ENCODE measurements around the gene PCDHGA5. TPM values are rescaled to one million over a fixed set of nuclear protein-coding genes. Genes with fewer than 3 reads are reported as not detected.

Gene PCDHGA5
- total RNA-seq, 4 donors from 2014 or later: 2.5 to 4.1 (median 3.4) TPM; not detected in 1

- WGBS, 2 donors (ENCODE audit: low coverage in 1 of 2): 66% methylated on average over 61 of the region's 61 CpGs; no CpG with 5 or more reads in 1 of the 2 donors
- in situ Hi-C loops (cut with MboI; ENCODE audit: low pct_ligation_motif_present in 1 of 4, low pct_unique_long_range_greater_than_20kb in 1 of 4, low sequenced_read_pairs in 3 of 4): loop anchor here in 2 of 4 donors (10.0 to 25.0 kb wide), 2 partner anchors 165 to 187 kb away; partner anchors contain the start of genes PCDHB12 (in 1 of the 2), PCDHB13 (in 1 of the 2) and PCDHB14 (in 1 of the 2)
- H3K4me3 ChIP-seq: no peak overlapping the region
- H3K27me3 ChIP-seq: peaks cover 28% of the 10 kb centered on the region
- no peak overlapping the region for H3K27ac ChIP-seq
- DNase-seq: no peak
- H3K9me3 ChIP-seq: peaks cover 50 to 86% of the 10 kb centered on the region in 2 donors
- TF ChIP-seq EP300 (IDR thresholded peaks at IDR 0.05; ENCODE audit: low read depth): no peak
- TF ChIP-seq POLR2AphosphoS5 (IDR thresholded peaks at IDR 0.05): no peak
- TF ChIP-seq, protein P1, sequence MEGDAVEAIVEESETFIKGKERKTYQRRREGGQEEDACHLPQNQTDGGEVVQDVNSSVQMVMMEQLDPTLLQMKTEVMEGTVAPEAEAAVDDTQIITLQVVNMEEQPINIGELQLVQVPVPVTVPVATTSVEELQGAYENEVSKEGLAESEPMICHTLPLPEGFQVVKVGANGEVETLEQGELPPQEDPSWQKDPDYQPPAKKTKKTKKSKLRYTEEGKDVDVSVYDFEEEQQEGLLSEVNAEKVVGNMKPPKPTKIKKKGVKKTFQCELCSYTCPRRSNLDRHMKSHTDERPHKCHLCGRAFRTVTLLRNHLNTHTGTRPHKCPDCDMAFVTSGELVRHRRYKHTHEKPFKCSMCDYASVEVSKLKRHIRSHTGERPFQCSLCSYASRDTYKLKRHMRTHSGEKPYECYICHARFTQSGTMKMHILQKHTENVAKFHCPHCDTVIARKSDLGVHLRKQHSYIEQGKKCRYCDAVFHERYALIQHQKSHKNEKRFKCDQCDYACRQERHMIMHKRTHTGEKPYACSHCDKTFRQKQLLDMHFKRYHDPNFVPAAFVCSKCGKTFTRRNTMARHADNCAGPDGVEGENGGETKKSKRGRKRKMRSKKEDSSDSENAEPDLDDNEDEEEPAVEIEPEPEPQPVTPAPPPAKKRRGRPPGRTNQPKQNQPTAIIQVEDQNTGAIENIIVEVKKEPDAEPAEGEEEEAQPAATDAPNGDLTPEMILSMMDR (IDR thresholded peaks at IDR 0.05): no peak
- no peak for TF ChIP-seq POLR2A (IDR thresholded peaks at IDR 0.05)
- no peaks in the 10 kb centered on the region for H3K4me1 ChIP-seq
- H3K36me3 ChIP-seq: no peaks in the 10 kb centered on the region
- intact Hi-C loops (cut with DNase I; ENCODE audit: low total_unique reads): loop anchor here (10.0 kb wide), 1 partner anchor 125 kb away; no protein-coding TSS in a partner anchor
These were observed 35.7 kb downstream of the PCDHGA5 start for GRCh38 chr5:141399555-141400258.

DNA sequence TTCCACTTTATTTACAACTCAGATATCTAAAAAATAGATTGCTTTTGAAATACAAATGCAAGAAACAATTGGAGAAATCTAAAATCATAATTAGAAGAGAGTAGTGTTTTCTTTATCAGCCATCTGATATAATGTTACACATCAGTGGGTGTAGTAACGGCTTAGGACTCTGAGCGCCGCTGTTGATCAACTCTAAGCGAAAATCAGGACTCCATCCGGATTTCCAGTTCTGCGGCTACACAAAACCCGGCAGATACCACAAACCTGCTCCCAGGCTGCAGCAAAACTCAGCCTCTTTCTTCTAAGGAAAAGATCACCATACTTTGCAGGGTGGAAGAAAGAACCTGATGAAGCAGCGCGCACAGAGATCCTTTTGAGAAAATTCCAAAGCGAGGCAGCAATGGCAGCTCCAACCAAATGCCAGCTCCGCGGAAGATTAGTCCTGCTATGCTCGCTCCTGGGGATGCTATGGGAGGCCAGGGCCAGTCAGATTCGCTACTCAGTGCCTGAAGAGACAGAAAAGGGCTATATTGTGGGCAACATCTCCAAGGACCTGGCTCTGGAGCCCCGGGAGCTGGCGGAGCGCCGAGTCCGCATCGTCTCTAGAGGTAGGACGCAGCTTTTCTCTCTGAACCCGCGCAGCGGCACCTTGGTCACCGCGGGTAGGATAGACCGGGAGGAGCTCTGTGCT is 38.7 kb downstream of the PCDHGA5 start, which contains the start of gene PCDHGA9:
PCDHGA9 (plus strand) TSS at position 226 of the 691 bp plus-strand sequence; CDS start at position 401, 175 bp downstream.
- intact Hi-C loops (cut with DNase I; ENCODE audit: low total_unique reads): loop anchor here (10.0 kb wide), 1 partner anchor 122 kb away; no protein-coding TSS in a partner anchor
- H3K4me3 ChIP-seq: peak within 1 kb of the TSS in 1 of 4 donors; percentile 32
- WGBS, 2 donors (ENCODE audit: low coverage in 1 of 2): 33 to 45% methylated on average over 7 to 27 of the region's 27 CpGs

GRCh38 chr5:141403387-141403786 is 39.4 kb downstream of the PCDHGA5 start:
- TF ChIP-seq POLR2A (IDR thresholded peaks at IDR 0.05) (no peak), POLR2AphosphoS5 (IDR thresholded peaks at IDR 0.05) (no peak), EP300 (IDR thresholded peaks at IDR 0.05; ENCODE audit: low read depth) (no peak)
- TF ChIP-seq, protein P1 (IDR thresholded peaks at IDR 0.05): no peak
- WGBS, 2 donors (ENCODE audit: low coverage in 1 of 2): 40 to 57% methylated on average over 17 to 22 of the region's 22 CpGs
- Histone ChIP-seq H3K4me3 (peak overlapping the region in 1 of 4 donors; percentile 32), H3K4me1 (no peaks in the 10 kb centered on the region), H3K9me3 (peaks cover 54 to 99% of the 10 kb centered on the region in 2 donors), H3K27ac (no peak overlapping the region), H3K36me3 (no peaks in the 10 kb centered on the region), H3K27me3 (peaks cover 28% of the 10 kb centered on the region)
- intact Hi-C loops (cut with DNase I; ENCODE audit: low total_unique reads) (loop anchor here (10.0 kb wide), 1 partner anchor 121 kb away; no protein-coding TSS in a partner anchor), in situ Hi-C loops (cut with MboI; ENCODE audit: low pct_ligation_motif_present in 1 of 4, low pct_unique_long_range_greater_than_20kb in 1 of 4, low sequenced_read_pairs in 3 of 4) (loop anchor here in 1 of 4 donors (10.0 kb wide), 1 partner anchor 161 kb away; no protein-coding TSS in a partner anchor)
- DNase-seq: no peak

More for the DNA sequence above, 38.7 kb downstream of the PCDHGA5 start, which contains the start of gene PCDHGA9:
- in situ Hi-C loops (cut with MboI; ENCODE audit: low pct_ligation_motif_present in 1 of 4, low pct_unique_long_range_greater_than_20kb in 1 of 4, low sequenced_read_pairs in 3 of 4): loop anchor here in 1 of 4 donors (10.0 kb wide), 1 partner anchor 162 kb away; no protein-coding TSS in a partner anchor
- TF ChIP-seq, protein P1 (IDR thresholded peaks at IDR 0.05): peak in 3 of 5 experiments; percentile 12 to 19 (median 19)
- TF ChIP-seq EP300 (IDR thresholded peaks at IDR 0.05; ENCODE audit: low read depth): no peak
- TF ChIP-seq POLR2A (IDR thresholded peaks at IDR 0.05): no peak
- no peak for TF ChIP-seq POLR2AphosphoS5 (IDR thresholded peaks at IDR 0.05)
- Histone ChIP-seq H3K27me3 (peaks cover 26% of the 10 kb centered on the region), H3K36me3 (no peaks in the 10 kb centered on the region), H3K27ac (no peak within 1 kb of the TSS), H3K4me1 (no peaks in the 10 kb centered on the region), H3K9me3 (peaks cover 54 to 96% of the 10 kb centered on the region in 2 donors)
- no peak for DNase-seq

Measured in transverse colon (tissue), 4 donors.